Gastrocnemius medialis (tissue), 4 donors: ENCODE data around the gene DNAH5.

Experiments used
- POLR2A ChIP-seq, 2 donors: fragments of 450-650 bp; IDR thresholded peaks; one replicate each; pipeline ENCODE4 v1.6.1; 2017; ENCODE audit warnings: antibody characterized with exemption in 2 of 2, mild to moderate bottlenecking in 2 of 2, moderate library complexity in 2 of 2
- TF ChIP-seq, protein P1 (sequence below), 5 experiments: fragments of 450-650 bp in 3 of 5; fragments of 200-600 bp in 2 of 5; sonication (generic) in 2 of 5; IDR thresholded peaks in 4 of 5; conservative IDR thresholded peaks in 1 of 5; 1 replicate in 4 of 5; 2 replicates in 1 of 5; pipeline ENCODE4 v1.5.1; 2016 to 2019; ENCODE audit warnings: antibody characterized with exemption in 5 of 5, mild to moderate bottlenecking in 3 of 5, moderate library complexity in 3 of 5

DNA sequence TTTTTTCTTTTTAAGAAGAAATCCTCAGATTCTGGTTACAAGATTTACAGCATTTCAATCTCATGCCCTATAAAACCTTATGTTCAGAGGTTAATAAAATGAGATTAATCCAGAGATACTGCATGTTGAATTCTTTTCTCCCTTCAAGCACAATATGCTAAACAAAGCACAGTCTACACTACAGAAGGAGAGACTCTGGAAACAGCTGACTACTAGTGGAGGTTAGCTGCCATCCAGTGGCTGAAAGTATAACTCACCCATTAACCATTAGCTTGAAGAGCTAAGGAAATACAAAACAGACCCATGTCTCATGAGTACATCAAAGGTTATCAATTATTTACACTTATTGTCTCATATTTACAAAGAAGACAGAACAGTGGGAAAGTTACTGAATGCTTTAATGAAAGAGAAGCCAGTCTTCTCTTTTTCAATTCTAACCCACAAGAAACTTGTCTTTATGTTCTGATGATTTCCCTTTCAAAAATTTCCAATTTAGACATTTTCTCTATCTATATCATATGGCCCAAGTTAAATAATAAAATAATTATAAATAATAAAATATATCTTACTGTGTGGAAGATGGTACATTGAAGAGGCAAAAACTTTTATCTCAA is 12.7 kb upstream of the DNAH5 start:
- TF ChIP-seq, protein P1, sequence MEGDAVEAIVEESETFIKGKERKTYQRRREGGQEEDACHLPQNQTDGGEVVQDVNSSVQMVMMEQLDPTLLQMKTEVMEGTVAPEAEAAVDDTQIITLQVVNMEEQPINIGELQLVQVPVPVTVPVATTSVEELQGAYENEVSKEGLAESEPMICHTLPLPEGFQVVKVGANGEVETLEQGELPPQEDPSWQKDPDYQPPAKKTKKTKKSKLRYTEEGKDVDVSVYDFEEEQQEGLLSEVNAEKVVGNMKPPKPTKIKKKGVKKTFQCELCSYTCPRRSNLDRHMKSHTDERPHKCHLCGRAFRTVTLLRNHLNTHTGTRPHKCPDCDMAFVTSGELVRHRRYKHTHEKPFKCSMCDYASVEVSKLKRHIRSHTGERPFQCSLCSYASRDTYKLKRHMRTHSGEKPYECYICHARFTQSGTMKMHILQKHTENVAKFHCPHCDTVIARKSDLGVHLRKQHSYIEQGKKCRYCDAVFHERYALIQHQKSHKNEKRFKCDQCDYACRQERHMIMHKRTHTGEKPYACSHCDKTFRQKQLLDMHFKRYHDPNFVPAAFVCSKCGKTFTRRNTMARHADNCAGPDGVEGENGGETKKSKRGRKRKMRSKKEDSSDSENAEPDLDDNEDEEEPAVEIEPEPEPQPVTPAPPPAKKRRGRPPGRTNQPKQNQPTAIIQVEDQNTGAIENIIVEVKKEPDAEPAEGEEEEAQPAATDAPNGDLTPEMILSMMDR (IDR thresholded peaks at IDR 0.05 in 4 of 5, conservative IDR thresholded peaks at IDR 0.05 in 1 of 5): peak in 1 of 5 experiments; percentile 36
- no peak for TF ChIP-seq POLR2A (IDR thresholded peaks at IDR 0.05)
